Ishikawa (cell line): ENCODE measurements around the gene LAPTM5.

Source experiments
- CEBPB ChIP-seq: IDR thresholded peaks from 2 replicates; pipeline ENCODE4 v1.6.1; 2012
- CREB1 ChIP-seq: IDR thresholded peaks from 2 replicates; pipeline ENCODE4 v1.6.1; 2012; ENCODE audit warnings: low read depth
- EGR1 ChIP-seq: IDR thresholded peaks from 2 replicates; pipeline ENCODE4 v1.6.1; 2012
- EP300 ChIP-seq: IDR thresholded peaks from 2 replicates; pipeline ENCODE4 v1.6.1; 2012; ENCODE audit warnings: borderline replicate concordance
- FOXM1 ChIP-seq: IDR thresholded peaks from 2 replicates; pipeline ENCODE4 v1.6.1; 2012; ENCODE audit warnings: low read depth, borderline replicate concordance
- NFIC ChIP-seq: IDR thresholded peaks from 2 replicates; pipeline ENCODE4 v1.6.1; 2012
- RAD21 ChIP-seq: IDR thresholded peaks from 2 replicates; pipeline ENCODE4 v1.6.1; 2012; ENCODE audit warnings: low read depth
- TAF1 ChIP-seq: IDR thresholded peaks from 2 replicates; pipeline ENCODE4 v1.6.1; 2012; ENCODE audit warnings: low read depth, mild to moderate bottlenecking
- TCF12 ChIP-seq: IDR thresholded peaks from 2 replicates; pipeline ENCODE4 v1.6.1; 2012; ENCODE audit warnings: low read depth
- TEAD4 ChIP-seq: IDR thresholded peaks from 2 replicates; pipeline ENCODE4 v1.6.1; 2012
- USF1 ChIP-seq: IDR thresholded peaks from 2 replicates; pipeline ENCODE4 v1.6.1; 2012
- YY1 ChIP-seq: IDR thresholded peaks from 2 replicates; pipeline ENCODE4 v1.6.1; 2012; ENCODE audit warnings: low read depth
- ZBTB7A ChIP-seq: IDR thresholded peaks from 2 replicates; pipeline ENCODE4 v1.6.1; 2012; ENCODE audit warnings: low read depth
- TF ChIP-seq, protein P1 (sequence below): IDR thresholded peaks from 2 replicates; pipeline ENCODE4 v1.6.1; 2012; ENCODE audit warnings: low read depth, mild to moderate bottlenecking
- TF ChIP-seq, protein P2 (sequence below): IDR thresholded peaks from 2 replicates; pipeline ENCODE4 v1.6.1; 2012

Gene LAPTM5

DNA sequence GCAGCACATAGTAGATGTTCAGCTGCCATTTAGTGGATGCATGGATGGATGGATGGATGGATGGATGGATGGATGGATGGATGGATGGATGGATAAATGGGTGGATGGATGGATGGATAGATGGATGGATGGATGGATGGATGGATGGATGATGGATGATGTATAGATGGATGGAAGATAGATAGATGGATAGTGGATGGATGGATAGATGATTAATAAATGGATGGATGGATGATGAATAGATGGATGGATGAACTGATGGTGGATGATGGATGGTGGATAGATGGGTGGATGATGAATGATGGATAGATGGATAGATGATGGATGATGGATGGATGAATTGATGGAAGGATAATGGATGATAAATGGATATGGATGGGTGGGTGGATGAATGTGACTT is 54.8 kb downstream of the LAPTM5 start:
- no peak for TF ChIP-seq EP300
- TF ChIP-seq RAD21: no peak
- no peak for TF ChIP-seq ZBTB7A
- no peak for TF ChIP-seq NFIC
- no peak for TF ChIP-seq EGR1
- no peak for TF ChIP-seq YY1
- TF ChIP-seq, protein P1, sequence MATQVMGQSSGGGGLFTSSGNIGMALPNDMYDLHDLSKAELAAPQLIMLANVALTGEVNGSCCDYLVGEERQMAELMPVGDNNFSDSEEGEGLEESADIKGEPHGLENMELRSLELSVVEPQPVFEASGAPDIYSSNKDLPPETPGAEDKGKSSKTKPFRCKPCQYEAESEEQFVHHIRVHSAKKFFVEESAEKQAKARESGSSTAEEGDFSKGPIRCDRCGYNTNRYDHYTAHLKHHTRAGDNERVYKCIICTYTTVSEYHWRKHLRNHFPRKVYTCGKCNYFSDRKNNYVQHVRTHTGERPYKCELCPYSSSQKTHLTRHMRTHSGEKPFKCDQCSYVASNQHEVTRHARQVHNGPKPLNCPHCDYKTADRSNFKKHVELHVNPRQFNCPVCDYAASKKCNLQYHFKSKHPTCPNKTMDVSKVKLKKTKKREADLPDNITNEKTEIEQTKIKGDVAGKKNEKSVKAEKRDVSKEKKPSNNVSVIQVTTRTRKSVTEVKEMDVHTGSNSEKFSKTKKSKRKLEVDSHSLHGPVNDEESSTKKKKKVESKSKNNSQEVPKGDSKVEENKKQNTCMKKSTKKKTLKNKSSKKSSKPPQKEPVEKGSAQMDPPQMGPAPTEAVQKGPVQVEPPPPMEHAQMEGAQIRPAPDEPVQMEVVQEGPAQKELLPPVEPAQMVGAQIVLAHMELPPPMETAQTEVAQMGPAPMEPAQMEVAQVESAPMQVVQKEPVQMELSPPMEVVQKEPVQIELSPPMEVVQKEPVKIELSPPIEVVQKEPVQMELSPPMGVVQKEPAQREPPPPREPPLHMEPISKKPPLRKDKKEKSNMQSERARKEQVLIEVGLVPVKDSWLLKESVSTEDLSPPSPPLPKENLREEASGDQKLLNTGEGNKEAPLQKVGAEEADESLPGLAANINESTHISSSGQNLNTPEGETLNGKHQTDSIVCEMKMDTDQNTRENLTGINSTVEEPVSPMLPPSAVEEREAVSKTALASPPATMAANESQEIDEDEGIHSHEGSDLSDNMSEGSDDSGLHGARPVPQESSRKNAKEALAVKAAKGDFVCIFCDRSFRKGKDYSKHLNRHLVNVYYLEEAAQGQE: no peak
- TF ChIP-seq CREB1: no peak

- TF ChIP-seq CEBPB: no peak
- TF ChIP-seq NFIC: no peak
- TF ChIP-seq USF1: no peak
- TF ChIP-seq TCF12: no peak
- TF ChIP-seq, protein P1: no peak
- TF ChIP-seq TEAD4: no peak
- TF ChIP-seq EGR1: no peak
- TF ChIP-seq YY1: no peak
Observed at GRCh38 chr1:30701258-30701633, 56.3 kb downstream of the LAPTM5 start.

DNA sequence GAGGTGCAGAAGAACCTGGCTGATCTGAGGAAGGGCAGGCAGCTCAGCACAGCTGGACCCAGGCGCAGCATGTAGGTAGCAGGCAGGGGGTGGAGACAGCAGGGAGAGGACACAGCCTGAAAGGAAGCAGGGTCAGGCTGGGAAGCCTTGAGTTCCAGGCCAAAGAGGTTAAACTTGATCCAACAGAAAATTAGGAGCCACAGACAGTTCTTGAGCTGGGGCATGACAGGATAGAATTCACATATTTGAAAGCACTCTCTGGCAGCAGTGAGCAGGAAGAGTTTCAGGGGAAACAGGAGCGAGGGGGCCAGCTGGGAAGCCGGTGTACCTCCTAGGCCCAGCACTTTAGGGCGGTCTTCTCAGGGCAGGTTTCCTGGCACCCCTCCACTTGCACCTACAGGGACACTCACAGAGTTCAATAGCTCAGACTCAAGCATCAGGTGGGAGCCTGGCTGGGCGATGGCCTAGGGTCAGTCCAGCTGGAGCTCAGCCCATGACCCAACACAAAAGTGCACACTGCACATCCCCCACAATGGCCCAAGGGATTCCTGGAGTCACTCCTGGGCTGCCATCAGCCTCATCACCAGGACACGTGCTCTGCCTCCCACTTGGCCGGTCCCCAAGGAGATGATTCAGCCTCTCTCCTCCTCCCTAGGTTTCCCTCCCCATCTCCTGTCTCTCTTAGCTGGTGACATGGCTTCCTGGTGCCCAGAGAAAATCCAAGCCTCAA is 56.9 kb downstream of the LAPTM5 start:
- TF ChIP-seq RAD21 (no peak), CREB1 (no peak), NFIC (no peak), USF1 (no peak), ZBTB7A (no peak), TCF12 (no peak), YY1 (no peak), FOXM1 (no peak), TEAD4 (no peak), EP300 (no peak), CEBPB (no peak), EGR1 (no peak), TAF1 (no peak)
- TF ChIP-seq, protein P2, sequence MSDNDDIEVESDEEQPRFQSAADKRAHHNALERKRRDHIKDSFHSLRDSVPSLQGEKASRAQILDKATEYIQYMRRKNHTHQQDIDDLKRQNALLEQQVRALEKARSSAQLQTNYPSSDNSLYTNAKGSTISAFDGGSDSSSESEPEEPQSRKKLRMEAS: no peak
- TF ChIP-seq, protein P1: no peak

DNA sequence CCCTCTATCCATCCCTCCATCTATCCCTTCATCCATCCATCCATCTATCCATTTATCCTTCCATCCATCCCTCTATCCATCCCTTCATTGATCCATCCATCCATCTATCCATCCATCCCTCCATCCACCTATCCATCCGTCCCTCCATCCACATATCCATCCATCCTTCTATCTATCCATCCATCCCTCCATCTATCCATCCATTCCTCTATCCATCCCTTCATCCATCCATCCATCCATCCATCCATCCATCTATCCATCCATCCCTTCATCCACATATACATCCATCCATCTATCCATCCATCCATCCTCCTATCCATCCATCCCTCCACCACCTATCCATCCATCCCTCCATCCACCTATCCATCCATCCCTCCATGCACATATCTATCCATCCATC is 57.8 kb downstream of the LAPTM5 start:
- TF ChIP-seq, protein P2: no peak
- TF ChIP-seq TCF12 (no peak), FOXM1 (no peak), ZBTB7A (no peak)
- TF ChIP-seq, protein P1: no peak
